Ramos (cell line): ENCODE measurements around the gene HS3ST3A1.
"Not testable (repeated sequence)": the region's sequence is repeated elsewhere in the genome, so short reads cannot be mapped to it uniquely, and the experiment has no call there.

ENCODE experiments used
- in situ Hi-C: fragments of 300-500 bp; cut with MboI; formaldehyde crosslinking; loops from one replicate; pipeline ENCODE4 v1.14.3; 2022; ENCODE audit warnings: low sequenced_read_pairs; ENCODE audit not compliant: unreplicated experiment

Gene HS3ST3A1

GRCh38 chr17:13503526-13503925 lies 98.2 kb downstream of the HS3ST3A1 start:
- in situ Hi-C loops = no loop called here

- in situ Hi-C loops = no loop called here
Measured at GRCh38 chr17:13502263-13502662, 99.5 kb downstream of the HS3ST3A1 start.

- in situ Hi-C loops = no loop called here
Measured at GRCh38 chr17:13500947-13501346, 100.8 kb downstream of the HS3ST3A1 start.

GRCh38 chr17:13498184-13498583 lies 103.5 kb downstream of the HS3ST3A1 start:
- in situ Hi-C loops = no loop called here

- in situ Hi-C loops = not testable (repeated sequence)
Measured at GRCh38 chr17:13496553-13497056, 105.1 kb downstream of the HS3ST3A1 start.

- in situ Hi-C loops = no loop called here
Measured at GRCh38 chr17:13495423-13495822, 106.3 kb downstream of the HS3ST3A1 start.

- in situ Hi-C loops = no loop called here
Measured at GRCh38 chr17:13492737-13493122, 109.0 kb downstream of the HS3ST3A1 start.

- in situ Hi-C loops = no loop called here
Measured at GRCh38 chr17:13491916-13492736, 109.6 kb downstream of the HS3ST3A1 start.

GRCh38 chr17:13491491-13491890 lies 110.2 kb downstream of the HS3ST3A1 start:
- in situ Hi-C loops = no loop called here

- in situ Hi-C loops = no loop called here
Measured at GRCh38 chr17:13490906-13491482, 110.7 kb downstream of the HS3ST3A1 start.

- in situ Hi-C loops = no loop called here
Measured at GRCh38 chr17:13490427-13490826, 111.3 kb downstream of the HS3ST3A1 start.

GRCh38 chr17:13485327-13485726 lies 116.4 kb downstream of the HS3ST3A1 start:
- in situ Hi-C loops = no loop called here

- in situ Hi-C loops = no loop called here
Measured at GRCh38 chr17:13484020-13484419, 117.7 kb downstream of the HS3ST3A1 start.

GRCh38 chr17:13480877-13481276 lies 120.9 kb downstream of the HS3ST3A1 start:
- in situ Hi-C loops = no loop called here

- in situ Hi-C loops = no loop called here
Measured at GRCh38 chr17:13478326-13478830, 123.4 kb downstream of the HS3ST3A1 start.

GRCh38 chr17:13477180-13477611 lies 124.5 kb downstream of the HS3ST3A1 start:
- in situ Hi-C loops = no loop called here

- in situ Hi-C loops = no loop called here
Measured at GRCh38 chr17:13476720-13477119, 125.0 kb downstream of the HS3ST3A1 start.

GRCh38 chr17:13475574-13476223 lies 126.0 kb downstream of the HS3ST3A1 start:
- in situ Hi-C loops = no loop called here

- in situ Hi-C loops = no loop called here
Measured at GRCh38 chr17:13474073-13474800, 127.5 kb downstream of the HS3ST3A1 start.

- in situ Hi-C loops = no loop called here
Measured at GRCh38 chr17:13465678-13466077, 136.1 kb downstream of the HS3ST3A1 start.
